ENCODE results near the gene CPN1. TPM values are rescaled to one million over a fixed set of nuclear protein-coding genes. Genes with fewer than 3 reads are reported as not detected.

Gene CPN1
- total RNA-seq, 4 donors from 2014 or later = not detected

DNA sequence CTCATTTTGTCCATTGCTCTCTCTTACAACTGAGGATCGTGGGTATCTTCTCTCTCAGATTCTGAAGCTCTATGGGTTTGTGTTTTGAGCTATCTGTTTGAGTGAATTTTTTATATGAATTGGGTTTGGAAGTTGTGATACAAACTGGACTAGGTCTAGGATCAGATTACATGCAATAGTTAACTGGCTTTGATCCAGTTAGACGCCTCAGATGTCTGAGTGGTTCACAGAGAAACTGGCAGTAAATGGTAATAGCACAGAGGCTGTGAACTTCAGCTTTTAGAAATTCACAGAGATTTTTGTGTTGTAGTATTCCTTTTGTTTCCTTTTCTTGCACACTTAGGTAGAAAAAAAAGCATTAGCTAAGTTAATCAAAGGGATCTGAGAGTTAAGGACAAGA is 59.3 kb downstream of the CPN1 start:
- no peak for DNase-seq
- Histone ChIP-seq H3K27ac (no peak overlapping the region), H3K4me3 (no peak overlapping the region), H3K9me3 (no peaks in the 10 kb centered on the region), H3K27me3 (no peaks in the 10 kb centered on the region), H3K4me1 (no peaks in the 10 kb centered on the region), H3K36me3 (no peaks in the 10 kb centered on the region)
- TF ChIP-seq, protein P1, sequence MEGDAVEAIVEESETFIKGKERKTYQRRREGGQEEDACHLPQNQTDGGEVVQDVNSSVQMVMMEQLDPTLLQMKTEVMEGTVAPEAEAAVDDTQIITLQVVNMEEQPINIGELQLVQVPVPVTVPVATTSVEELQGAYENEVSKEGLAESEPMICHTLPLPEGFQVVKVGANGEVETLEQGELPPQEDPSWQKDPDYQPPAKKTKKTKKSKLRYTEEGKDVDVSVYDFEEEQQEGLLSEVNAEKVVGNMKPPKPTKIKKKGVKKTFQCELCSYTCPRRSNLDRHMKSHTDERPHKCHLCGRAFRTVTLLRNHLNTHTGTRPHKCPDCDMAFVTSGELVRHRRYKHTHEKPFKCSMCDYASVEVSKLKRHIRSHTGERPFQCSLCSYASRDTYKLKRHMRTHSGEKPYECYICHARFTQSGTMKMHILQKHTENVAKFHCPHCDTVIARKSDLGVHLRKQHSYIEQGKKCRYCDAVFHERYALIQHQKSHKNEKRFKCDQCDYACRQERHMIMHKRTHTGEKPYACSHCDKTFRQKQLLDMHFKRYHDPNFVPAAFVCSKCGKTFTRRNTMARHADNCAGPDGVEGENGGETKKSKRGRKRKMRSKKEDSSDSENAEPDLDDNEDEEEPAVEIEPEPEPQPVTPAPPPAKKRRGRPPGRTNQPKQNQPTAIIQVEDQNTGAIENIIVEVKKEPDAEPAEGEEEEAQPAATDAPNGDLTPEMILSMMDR (IDR thresholded peaks at IDR 0.05) = no peak
- no peak for TF ChIP-seq POLR2A (IDR thresholded peaks at IDR 0.05)

DNA sequence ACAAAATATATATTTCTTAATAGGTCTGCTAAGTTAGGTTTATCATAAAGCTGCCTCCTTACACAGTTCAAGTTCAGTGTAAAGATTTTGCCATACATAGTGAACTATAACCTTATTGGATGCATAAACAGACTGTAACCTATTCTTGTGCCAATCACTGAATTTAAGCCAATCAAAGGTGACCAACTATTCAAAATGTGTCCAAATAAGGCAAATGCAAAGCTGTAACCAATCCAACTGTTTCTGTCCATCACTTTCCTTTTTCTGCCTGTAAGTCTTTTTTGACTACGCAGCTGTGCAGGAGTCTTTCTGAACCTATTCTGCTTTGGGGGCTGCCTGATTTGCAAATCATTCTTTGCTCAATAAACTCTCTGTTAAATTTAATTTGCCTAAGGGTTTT is 60.3 kb downstream of the CPN1 start:
- DNase-seq = no peak
- no peak for TF ChIP-seq POLR2A (IDR thresholded peaks at IDR 0.05)
- TF ChIP-seq, protein P1 (IDR thresholded peaks at IDR 0.05) = no peak
- Histone ChIP-seq H3K27me3 (no peaks in the 10 kb centered on the region), H3K4me3 (no peak overlapping the region), H3K9me3 (no peaks in the 10 kb centered on the region), H3K4me1 (no peaks in the 10 kb centered on the region), H3K36me3 (no peaks in the 10 kb centered on the region), H3K27ac (no peak overlapping the region)

DNA sequence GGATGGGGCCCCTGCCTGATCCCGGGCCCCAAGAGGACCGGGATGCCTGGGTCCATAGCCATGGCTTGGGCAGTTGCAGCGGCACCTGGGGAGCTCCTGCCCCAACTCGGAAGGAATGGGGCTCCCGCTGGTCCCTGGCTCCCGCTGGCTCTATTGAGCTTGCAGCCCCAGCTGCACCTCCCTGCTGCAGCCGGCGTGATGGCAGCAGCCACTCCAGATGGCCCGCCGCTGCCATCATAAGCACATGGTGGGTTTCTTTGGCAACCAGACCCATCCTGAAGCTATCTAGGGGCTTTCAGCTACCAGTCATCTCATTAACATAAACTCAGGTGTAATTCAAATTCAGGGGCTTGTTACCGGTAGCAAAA is 60.8 kb downstream of the CPN1 start:
- Histone ChIP-seq H3K27me3 (no peaks in the 10 kb centered on the region), H3K9me3 (no peaks in the 10 kb centered on the region), H3K4me1 (no peaks in the 10 kb centered on the region), H3K4me3 (no peak overlapping the region), H3K27ac (no peak overlapping the region), H3K36me3 (no peaks in the 10 kb centered on the region)
- DNase-seq = no peak
- TF ChIP-seq, protein P1 (IDR thresholded peaks at IDR 0.05) = no peak
- TF ChIP-seq POLR2A (IDR thresholded peaks at IDR 0.05) = no peak

DNA sequence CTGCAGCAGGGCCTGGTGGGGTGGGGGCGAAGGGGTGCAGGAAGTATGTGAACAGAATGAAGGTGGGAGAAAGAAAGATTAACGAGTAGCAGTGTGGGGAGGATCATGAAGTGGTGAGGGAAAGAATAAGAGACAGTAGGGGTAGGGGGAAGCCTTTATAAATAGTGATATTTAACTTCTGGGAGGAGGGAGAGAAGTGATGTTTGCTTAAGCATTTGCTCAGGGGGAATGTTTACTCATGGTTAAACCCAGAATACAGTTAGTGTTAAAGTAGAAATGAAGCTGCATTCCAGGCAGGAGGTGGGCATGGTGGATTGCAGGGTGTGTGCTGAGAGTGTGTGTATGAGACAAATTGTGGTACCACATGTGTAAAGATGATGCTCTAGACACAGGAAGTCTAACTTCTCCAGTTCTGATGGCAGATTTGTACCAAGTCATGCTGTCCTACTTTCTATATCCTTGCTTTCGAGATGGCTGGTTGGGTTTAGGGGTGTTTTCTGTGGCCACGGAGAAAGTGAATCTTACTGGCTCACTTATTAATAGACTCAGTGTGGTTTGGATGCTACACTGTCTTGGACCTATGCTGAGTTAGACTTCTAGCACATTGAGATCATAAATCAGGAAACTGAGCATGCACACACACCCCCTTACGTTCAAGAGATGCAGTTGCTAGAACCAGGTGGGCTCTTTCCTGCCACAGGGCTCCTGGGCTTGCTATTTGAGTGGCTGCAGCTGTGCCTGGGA is 61.4 kb downstream of the CPN1 start:
- Histone ChIP-seq H3K27ac (no peak overlapping the region), H3K4me1 (no peaks in the 10 kb centered on the region), H3K9me3 (no peaks in the 10 kb centered on the region), H3K36me3 (no peaks in the 10 kb centered on the region), H3K4me3 (no peak overlapping the region), H3K27me3 (no peaks in the 10 kb centered on the region)
- DNase-seq = no peak
- TF ChIP-seq, protein P1 (IDR thresholded peaks at IDR 0.05) = peak in 1 of 6 experiments; percentile 12
- no peak for TF ChIP-seq POLR2A (IDR thresholded peaks at IDR 0.05)

DNA sequence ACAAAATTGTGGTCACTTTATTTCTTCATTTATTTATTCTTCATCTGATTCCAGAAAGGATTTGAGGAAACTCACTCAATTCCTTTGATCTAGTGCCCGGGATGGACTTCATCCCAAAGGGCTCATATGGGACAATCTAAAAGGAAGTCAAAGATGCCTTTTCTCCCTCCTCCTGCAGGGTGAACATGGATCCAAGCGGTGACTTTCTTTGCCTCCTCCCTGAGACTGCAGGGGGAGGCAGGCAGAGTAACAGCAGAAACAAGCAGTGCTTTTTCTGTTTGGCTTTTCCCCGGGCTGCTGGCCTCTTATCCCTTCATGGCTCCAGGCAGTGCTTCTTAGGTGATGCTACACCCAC is 61.9 kb downstream of the CPN1 start:
- no peak overlapping the region for H3K4me3 ChIP-seq
- no peak for TF ChIP-seq POLR2A (IDR thresholded peaks at IDR 0.05)
- TF ChIP-seq, protein P1 (IDR thresholded peaks at IDR 0.05) = peak in 1 of 6 experiments; percentile 13
- no peaks in the 10 kb centered on the region for H3K4me1 ChIP-seq
- H3K27me3 ChIP-seq = no peaks in the 10 kb centered on the region
- no peaks in the 10 kb centered on the region for H3K36me3 ChIP-seq
- peak in 1 of 3 donors; percentile 29 for DNase-seq
- no peaks in the 10 kb centered on the region for H3K9me3 ChIP-seq
- H3K27ac ChIP-seq = no peak overlapping the region
